Endothelial cell of umbilical vein (primary cell): ENCODE measurements around the gene AP1M1.

ENCODE experiments used
- CTCF ChIP-seq, 2 donors: IDR thresholded peaks; 1 replicate in 1 of 2; 2 replicates in 1 of 2; pipeline ENCODE4 v1.5.1; 2011; ENCODE audit warnings: low read length in 2 of 2, mild to moderate bottlenecking in 2 of 2, moderate library complexity in 2 of 2, control low read depth in 1 of 2, inconsistent platforms in 1 of 2, low read depth in 1 of 2; ENCODE audit not compliant: insufficient read depth in 1 of 2; ENCODE audit errors: extremely low read depth in 1 of 2
- EZH2 ChIP-seq: IDR thresholded peaks from 2 replicates; pipeline ENCODE4 v1.6.1; 2012; ENCODE audit warnings: borderline replicate concordance, low read depth, mild to moderate bottlenecking, moderate library complexity, low read length, inconsistent platforms; ENCODE audit not compliant: severe bottlenecking
- FOS ChIP-seq: IDR thresholded peaks from 2 replicates; pipeline ENCODE4 v1.6.1; 2011; ENCODE audit warnings: mild to moderate bottlenecking, low read length, moderate library complexity, borderline replicate concordance; ENCODE audit not compliant: insufficient read depth
- GATA2 ChIP-seq: IDR thresholded peaks from 2 replicates; pipeline ENCODE4 v1.7.0; 2011; ENCODE audit warnings: low read depth, mild to moderate bottlenecking, moderate library complexity, mixed read lengths, low read length; ENCODE audit not compliant: insufficient read length, insufficient read depth
- JUN ChIP-seq: IDR thresholded peaks from 2 replicates; pipeline ENCODE4 v1.6.1; 2011; ENCODE audit warnings: borderline replicate concordance, low read depth; ENCODE audit not compliant: insufficient read length, insufficient read depth
- MAX ChIP-seq: IDR thresholded peaks from 2 replicates; pipeline ENCODE4 v1.6.1; 2011; ENCODE audit not compliant: insufficient read depth, insufficient read length
- MYC ChIP-seq: IDR thresholded peaks from one replicate; pipeline ENCODE4 v1.6.1; 2011; ENCODE audit warnings: mild to moderate bottlenecking, low read depth, low read length
- POLR2A ChIP-seq: IDR thresholded peaks from 2 replicates; pipeline ENCODE4 v1.6.1; 2012; ENCODE audit warnings: low read depth, mild to moderate bottlenecking, control low read depth, low read length
- POLR2AphosphoS5 ChIP-seq: IDR thresholded peaks from 2 replicates; pipeline ENCODE4 v1.6.1; 2012; ENCODE audit warnings: low read depth, mild to moderate bottlenecking, control low read depth, low read length, moderate library complexity; ENCODE audit not compliant: insufficient read depth

GRCh38 chr19:16217716-16218451 lies 20.2 kb downstream of the AP1M1 start:
- TF ChIP-seq CTCF (IDR thresholded peaks at IDR 0.05; ENCODE audit: extremely low read depth in 1 of 2, insufficient read depth in 1 of 2, low read depth in 1 of 2, low read length in 2 of 2): no peak
- no peak for TF ChIP-seq POLR2AphosphoS5
- TF ChIP-seq MAX: no peak
- TF ChIP-seq EZH2: no peak
- no peak for TF ChIP-seq JUN
- no peak for TF ChIP-seq POLR2A
- no peak for TF ChIP-seq FOS
- no peak for TF ChIP-seq MYC
- no peak for TF ChIP-seq GATA2
